Eye (tissue), 1 donor: Measurements from ENCODE around the gene METAP2.
A peak's percentile ranks its signal among the peaks of the same experiment; 100 is the strongest.

ENCODE experiments used
- DNase-seq: peaks from one replicate; pipeline ENCODE4 v3.0.0-alpha.2; 2015

The METAP2 gene

GRCh38 chr12:95516757-95517156, 42.8 kb downstream of the METAP2 start:
- DNase-seq, result no peak

- no peak for DNase-seq
Observed at GRCh38 chr12:95517246-95517645, 43.3 kb downstream of the METAP2 start.

- no peak for DNase-seq
Observed at GRCh38 chr12:95518944-95519343, 45.0 kb downstream of the METAP2 start.

GRCh38 chr12:95520816-95521215, 46.9 kb downstream of the METAP2 start:
- no peak for DNase-seq

- DNase-seq, result no peak
Observed at GRCh38 chr12:95522692-95523091, 48.7 kb downstream of the METAP2 start.

GRCh38 chr12:95528431-95528830, 54.5 kb downstream of the METAP2 start:
- no peak for DNase-seq

GRCh38 chr12:95529693-95530225, 55.8 kb downstream of the METAP2 start:
- DNase-seq, result peak; percentile 51

- no peak for DNase-seq
Observed at GRCh38 chr12:95532851-95533250, 58.9 kb downstream of the METAP2 start.

GRCh38 chr12:95533985-95534384, 60.0 kb downstream of the METAP2 start:
- no peak for DNase-seq

- DNase-seq, result no peak
Observed at GRCh38 chr12:95538006-95538405, 64.1 kb downstream of the METAP2 start.

GRCh38 chr12:95538656-95539055, 64.7 kb downstream of the METAP2 start:
- no peak for DNase-seq

GRCh38 chr12:95541436-95541835, 67.5 kb downstream of the METAP2 start:
- no peak for DNase-seq

- no peak for DNase-seq
Observed at GRCh38 chr12:95543305-95543704, 69.4 kb downstream of the METAP2 start.

- DNase-seq, result no peak
Observed at GRCh38 chr12:95544756-95545155, 70.8 kb downstream of the METAP2 start.

- no peak for DNase-seq
Observed at GRCh38 chr12:95545303-95545702, 71.4 kb downstream of the METAP2 start.

- DNase-seq, result peak; percentile 25
Observed at GRCh38 chr12:95545731-95546490, 72.0 kb downstream of the METAP2 start.

- peak; percentile 42 for DNase-seq
Observed at GRCh38 chr12:95546491-95546813, 72.5 kb downstream of the METAP2 start.

- peak; percentile 72 for DNase-seq
Observed at GRCh38 chr12:95547522-95548055, 73.6 kb downstream of the METAP2 start.

- peak; percentile 84 for DNase-seq
Observed at GRCh38 chr12:95548056-95548538, 74.1 kb downstream of the METAP2 start.

GRCh38 chr12:95548539-95549391, 74.8 kb downstream of the METAP2 start:
- DNase-seq, result peak; percentile 72

GRCh38 chr12:95549392-95550084, 75.6 kb downstream of the METAP2 start:
- DNase-seq, result no peak

- DNase-seq, result no peak
Observed at GRCh38 chr12:95551305-95551704, 77.4 kb downstream of the METAP2 start, which contains the start of gene USP44. Gene USP44 (minus strand): TSS chr12:95551476. CDS start chr12:95534256, 17,220 bp downstream.
